Measurements from ENCODE around the gene KRT77. TPM values are rescaled to one million over a fixed set of nuclear protein-coding genes. Genes with fewer than 3 reads are reported as not detected.

Gene KRT77
- total RNA-seq, 3 donors from 2014 or later (not counting 1 experiment from before 2014, with no cell fraction given), result not detected

DNA sequence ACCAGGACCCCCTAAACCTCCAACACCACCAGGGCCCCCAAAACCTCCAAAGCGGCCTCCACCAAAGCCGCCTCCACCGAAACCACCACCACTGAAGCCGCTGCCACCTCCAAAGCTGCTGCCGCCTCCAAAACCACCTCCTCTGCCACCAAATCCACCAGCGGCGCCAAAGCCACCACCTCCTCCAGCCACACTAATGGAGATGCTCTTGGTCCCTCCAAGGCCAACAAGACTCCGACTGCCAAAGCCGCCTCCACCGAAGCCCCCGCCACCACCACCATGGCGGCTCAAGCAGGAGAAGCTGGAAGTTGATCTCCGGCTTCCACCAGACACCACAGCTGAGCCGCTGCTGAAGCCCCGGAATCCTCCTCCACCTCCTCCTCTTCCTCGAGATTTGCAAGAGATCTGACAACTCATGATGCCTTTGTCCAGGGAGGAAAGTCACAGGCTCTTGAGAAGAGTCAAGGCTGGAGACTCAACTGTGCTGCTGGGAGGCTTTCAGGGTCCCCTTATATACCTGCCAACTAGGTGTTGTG lies 51.5 kb downstream of the KRT77 start, which contains the start of gene KRT2:
Gene KRT2 (minus strand): TSS at position 486 of the 536 bp plus-strand sequence. CDS start 69 bp downstream, at position 417.
- Mint-ChIP-seq H3K4me1 (peaks cover 40 to 43% of the 10 kb centered on the region in 2 donors), H3K27ac (no peak within 1 kb of the TSS)

DNA sequence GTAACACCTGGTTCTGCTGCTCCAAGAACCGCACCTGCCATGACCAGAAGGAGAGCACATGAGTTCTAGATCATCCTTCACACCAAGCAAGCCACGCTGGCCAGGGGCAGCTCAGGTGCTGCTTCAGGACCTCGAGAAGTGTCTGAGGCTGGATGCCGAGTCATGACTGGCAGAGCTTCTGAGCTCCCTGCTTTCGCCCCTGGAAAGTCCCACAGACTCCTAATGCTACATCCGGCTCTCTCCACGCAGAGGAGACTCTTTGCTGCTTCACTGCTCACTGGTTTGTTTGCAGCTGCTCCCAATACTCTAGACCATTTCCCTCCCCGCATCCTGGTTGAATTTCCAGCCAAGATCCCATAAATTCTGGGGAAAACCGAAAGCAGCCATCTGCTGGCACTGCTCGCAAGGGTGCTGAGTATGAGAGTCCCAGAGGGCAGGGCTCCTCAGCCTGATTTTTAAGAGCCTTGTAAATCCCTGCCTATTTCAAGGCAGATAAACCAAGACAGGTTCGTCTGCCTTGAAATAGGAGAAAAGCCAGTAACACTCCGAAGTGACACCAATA lies 52.7 kb downstream of the KRT77 start:
- Mint-ChIP-seq H3K4me3 (no peak overlapping the region), H3K9me3 (no peaks in the 10 kb centered on the region), H3K27ac (no peak overlapping the region), H3K36me3 (no peaks in the 10 kb centered on the region), H3K27me3 (ENCODE audit: low read depth in 2 of 2) (no peaks in the 10 kb centered on the region), H3K4me1 (peaks cover 49 to 52% of the 10 kb centered on the region in 2 donors)
- ATAC-seq, result no peak
- DNase-seq, result no peak
- TF ChIP-seq, protein P1, sequence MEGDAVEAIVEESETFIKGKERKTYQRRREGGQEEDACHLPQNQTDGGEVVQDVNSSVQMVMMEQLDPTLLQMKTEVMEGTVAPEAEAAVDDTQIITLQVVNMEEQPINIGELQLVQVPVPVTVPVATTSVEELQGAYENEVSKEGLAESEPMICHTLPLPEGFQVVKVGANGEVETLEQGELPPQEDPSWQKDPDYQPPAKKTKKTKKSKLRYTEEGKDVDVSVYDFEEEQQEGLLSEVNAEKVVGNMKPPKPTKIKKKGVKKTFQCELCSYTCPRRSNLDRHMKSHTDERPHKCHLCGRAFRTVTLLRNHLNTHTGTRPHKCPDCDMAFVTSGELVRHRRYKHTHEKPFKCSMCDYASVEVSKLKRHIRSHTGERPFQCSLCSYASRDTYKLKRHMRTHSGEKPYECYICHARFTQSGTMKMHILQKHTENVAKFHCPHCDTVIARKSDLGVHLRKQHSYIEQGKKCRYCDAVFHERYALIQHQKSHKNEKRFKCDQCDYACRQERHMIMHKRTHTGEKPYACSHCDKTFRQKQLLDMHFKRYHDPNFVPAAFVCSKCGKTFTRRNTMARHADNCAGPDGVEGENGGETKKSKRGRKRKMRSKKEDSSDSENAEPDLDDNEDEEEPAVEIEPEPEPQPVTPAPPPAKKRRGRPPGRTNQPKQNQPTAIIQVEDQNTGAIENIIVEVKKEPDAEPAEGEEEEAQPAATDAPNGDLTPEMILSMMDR (IDR thresholded peaks at IDR 0.05), result no peak
- Histone ChIP-seq H3K27me3 (ENCODE audit: control insufficient read depth, insufficient read depth, low read length) (no peaks in the 10 kb centered on the region), H3K4me3 (ENCODE audit: low read length) (no peak overlapping the region), H3K36me3 (ENCODE audit: control insufficient read depth, insufficient read depth, low read length) (no peaks in the 10 kb centered on the region), H3K4me1 (ENCODE audit: control insufficient read depth, insufficient read depth, low read length) (peaks cover 17% of the 10 kb centered on the region), H3K9me3 (ENCODE audit: control insufficient read depth, insufficient read depth, low read length) (no peaks in the 10 kb centered on the region), H3K27ac (ENCODE audit: low read length) (no peak overlapping the region)
- intact Hi-C loops (cut with micrococcal nuclease), result no loop called here
- 85% methylated on average over 12 of the region's 12 CpGs for WGBS (ENCODE audit: insufficient coverage)

More for the DNA sequence above, 51.5 kb downstream of the KRT77 start, which contains the start of gene KRT2:
- no peak for DNase-seq
- Histone ChIP-seq H3K27ac (ENCODE audit: low read length) (no peak within 1 kb of the TSS), H3K9me3 (ENCODE audit: control insufficient read depth, insufficient read depth, low read length) (no peaks in the 10 kb centered on the region), H3K27me3 (ENCODE audit: control insufficient read depth, insufficient read depth, low read length) (no peaks in the 10 kb centered on the region), H3K4me3 (ENCODE audit: low read length) (no peak within 1 kb of the TSS), H3K36me3 (ENCODE audit: control insufficient read depth, insufficient read depth, low read length) (no peaks in the 10 kb centered on the region), H3K4me1 (ENCODE audit: control insufficient read depth, insufficient read depth, low read length) (peaks cover 6% of the 10 kb centered on the region)
- H3K27me3 Mint-ChIP-seq (ENCODE audit: low read depth in 2 of 2), result no peaks in the 10 kb centered on the region
- no peak within 1 kb of the TSS for H3K4me3 Mint-ChIP-seq
- H3K36me3 Mint-ChIP-seq, result no peaks in the 10 kb centered on the region
- 94% methylated on average over 16 of the region's 16 CpGs for WGBS (ENCODE audit: insufficient coverage)
- intact Hi-C loops (cut with micrococcal nuclease), result no loop called here
- ATAC-seq, result no peak
- no peaks in the 10 kb centered on the region for H3K9me3 Mint-ChIP-seq
- TF ChIP-seq, protein P1 (IDR thresholded peaks at IDR 0.05), result no peak

DNA sequence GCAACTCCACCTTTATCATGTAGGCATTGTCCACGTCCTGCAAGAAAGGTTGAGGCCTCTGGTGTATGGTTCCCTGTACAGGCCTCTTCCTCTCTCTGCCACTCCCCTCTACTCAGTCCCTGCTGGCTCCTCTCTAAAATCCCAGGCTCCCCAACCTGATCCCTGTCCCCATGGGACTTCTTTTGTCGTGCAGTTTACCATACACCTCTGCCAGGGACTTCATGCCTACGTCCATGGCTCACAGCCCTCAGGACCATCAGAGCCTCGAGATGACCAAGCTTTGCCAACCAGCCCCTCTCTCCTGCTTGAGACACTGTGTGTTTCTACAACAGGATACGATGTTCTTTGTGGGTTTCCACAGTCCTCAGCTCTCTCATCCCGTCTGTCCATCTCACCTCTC lies 54.3 kb downstream of the KRT77 start:
- H3K9me3 Mint-ChIP-seq, result no peaks in the 10 kb centered on the region
- H3K4me1 Mint-ChIP-seq, result peaks cover 65 to 67% of the 10 kb centered on the region in 2 donors
- H3K27me3 Mint-ChIP-seq (ENCODE audit: low read depth in 2 of 2), result no peaks in the 10 kb centered on the region
- no peak overlapping the region for H3K4me3 Mint-ChIP-seq
- Histone ChIP-seq H3K27me3 (ENCODE audit: control insufficient read depth, insufficient read depth, low read length) (no peaks in the 10 kb centered on the region), H3K9me3 (ENCODE audit: control insufficient read depth, insufficient read depth, low read length) (peaks cover 3% of the 10 kb centered on the region), H3K4me3 (ENCODE audit: low read length) (no peak overlapping the region), H3K4me1 (ENCODE audit: control insufficient read depth, insufficient read depth, low read length) (peaks cover 33% of the 10 kb centered on the region), H3K36me3 (ENCODE audit: control insufficient read depth, insufficient read depth, low read length) (no peaks in the 10 kb centered on the region), H3K27ac (ENCODE audit: low read length) (no peak overlapping the region)
- 74% methylated on average over 6 of the region's 6 CpGs for WGBS (ENCODE audit: insufficient coverage)
- DNase-seq (no peak), ATAC-seq (no peak)
- TF ChIP-seq, protein P1 (IDR thresholded peaks at IDR 0.05), result no peak
- H3K27ac Mint-ChIP-seq, result peak overlapping the region in 1 of 2 donors; percentile 3
- no peaks in the 10 kb centered on the region for H3K36me3 Mint-ChIP-seq
- intact Hi-C loops (cut with micrococcal nuclease), result loop anchor here (5.0 kb wide), 1 partner anchor 33 kb away; the partner anchor contains the start of gene KRT1

All from natural killer cell (primary cell).